Activated naive CD8-positive, alpha-beta T cell treated with anti-CD3 and anti-CD28 coated beads, Interleukin-2, amount 10 ng/mL, durations not matched to agents 7 days and 5 days (primary cell): ENCODE measurements around the gene LIMS2. TPM values are rescaled to one million over a fixed set of nuclear protein-coding genes. Genes with fewer than 3 reads are reported as not detected.

Source experiments
- ATAC-seq: fragments of 150-1000 bp; cut with Tn5 transposase; one replicate; pipeline ENCODE4 v1.10.0; 2021; ENCODE audit warnings: low read depth, moderate library complexity
- POLR2A ChIA-PET: fragments of 350-600 bp; sonication (Branson Sonifier 250); formaldehyde crosslinking; loops from one replicate; lab custom pipeline; 2021; ENCODE audit warnings: antibody characterized with exemption; lab: Charles Lee
- DNase-seq: peaks from one replicate; pipeline ENCODE4 v3.0.0; 2021
- H3K27ac Mint-ChIP-seq: one replicate; pipeline ENCODE4 v1.8.0; 2022; ENCODE audit warnings: mild to moderate bottlenecking, mixed read lengths
- H3K27me3 Mint-ChIP-seq: one replicate; pipeline ENCODE4 v1.8.0; 2022; ENCODE audit warnings: mild to moderate bottlenecking, moderate library complexity, mixed read lengths
- H3K36me3 Mint-ChIP-seq: one replicate; pipeline ENCODE4 v1.8.0; 2021; ENCODE audit warnings: mild to moderate bottlenecking, mixed read lengths
- H3K4me1 Mint-ChIP-seq: one replicate; pipeline ENCODE4 v1.8.0; 2021; ENCODE audit warnings: mixed read lengths
- H3K4me3 Mint-ChIP-seq: one replicate; pipeline ENCODE4 v1.8.0; 2022; ENCODE audit warnings: mild to moderate bottlenecking, moderate library complexity, mixed read lengths
- H3K9me3 Mint-ChIP-seq: one replicate; pipeline ENCODE4 v1.8.0; 2021; ENCODE audit warnings: mixed read lengths
- total RNA-seq, 2 experiments: library from RNA; stranded (reverse); gene quantifications; one replicate each; pipeline ENCODE4 v1.2.3, GENCODE V29; 2021

The LIMS2 gene
- total RNA-seq, 2 experiments from 2014 or later = 21.7 to 24.9 TPM

DNA sequence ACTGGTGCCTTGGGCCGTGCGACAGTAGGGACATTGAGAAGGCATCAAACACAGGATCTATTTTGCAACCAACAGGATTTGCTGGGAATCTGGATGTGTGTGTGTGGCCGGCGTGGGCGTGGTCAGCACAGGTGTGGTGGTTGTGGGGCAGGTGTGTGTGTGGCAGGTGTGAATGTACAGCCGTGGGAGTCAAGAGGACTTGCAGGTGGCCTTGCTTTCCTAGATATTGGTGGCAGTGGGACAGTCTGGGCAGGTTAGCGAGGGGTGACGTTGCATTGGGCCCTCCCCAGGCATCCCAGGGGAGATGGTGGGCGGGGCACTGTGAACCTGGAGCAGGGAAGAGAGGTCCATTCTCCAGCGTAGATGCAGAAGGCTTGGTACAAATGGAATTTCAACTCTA, 3.2 kb upstream of the LIMS2 start:
- H3K4me1 Mint-ChIP-seq = peaks cover 7% of the 10 kb centered on the region
- no peaks in the 10 kb centered on the region for H3K9me3 Mint-ChIP-seq
- no peak overlapping the region for H3K27ac Mint-ChIP-seq
- ATAC-seq (no peak), DNase-seq (no peak)
- H3K4me3 Mint-ChIP-seq = no peak overlapping the region
- POLR2A ChIA-PET = interaction anchor here (1.0 kb wide), 1 partner anchor 23 kb away, joined by 3 read pairs; the partner anchor contains the start of gene SFT2D3
- no peaks in the 10 kb centered on the region for H3K36me3 Mint-ChIP-seq
- H3K27me3 Mint-ChIP-seq = peaks cover 51% of the 10 kb centered on the region

DNA sequence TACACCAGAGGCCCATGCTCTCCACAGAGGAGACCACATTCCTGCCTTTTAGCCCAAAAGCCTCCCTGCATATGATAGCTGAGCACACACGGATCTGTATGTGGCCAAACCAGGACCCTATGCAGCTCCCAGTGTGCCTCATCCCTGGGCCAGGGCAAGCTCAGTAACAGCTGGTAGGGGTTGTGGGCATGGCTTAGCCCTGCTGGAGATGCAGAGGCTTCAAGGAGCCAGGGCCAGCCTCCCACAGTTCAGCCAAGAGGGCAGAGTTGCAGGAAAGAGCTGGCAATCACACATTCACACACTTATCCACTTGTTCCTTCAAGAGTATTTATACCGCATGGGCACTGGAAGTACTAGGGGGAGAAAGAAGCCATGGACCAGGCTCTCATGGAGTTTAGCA, 1.6 kb upstream of the LIMS2 start:
- POLR2A ChIA-PET = no interaction called here
- no peak overlapping the region for H3K4me3 Mint-ChIP-seq
- H3K27me3 Mint-ChIP-seq = peaks cover 58% of the 10 kb centered on the region
- ATAC-seq = no peak
- no peak for DNase-seq
- no peaks in the 10 kb centered on the region for H3K36me3 Mint-ChIP-seq
- no peaks in the 10 kb centered on the region for H3K9me3 Mint-ChIP-seq
- peaks cover 4% of the 10 kb centered on the region for H3K4me1 Mint-ChIP-seq
- no peak overlapping the region for H3K27ac Mint-ChIP-seq

DNA sequence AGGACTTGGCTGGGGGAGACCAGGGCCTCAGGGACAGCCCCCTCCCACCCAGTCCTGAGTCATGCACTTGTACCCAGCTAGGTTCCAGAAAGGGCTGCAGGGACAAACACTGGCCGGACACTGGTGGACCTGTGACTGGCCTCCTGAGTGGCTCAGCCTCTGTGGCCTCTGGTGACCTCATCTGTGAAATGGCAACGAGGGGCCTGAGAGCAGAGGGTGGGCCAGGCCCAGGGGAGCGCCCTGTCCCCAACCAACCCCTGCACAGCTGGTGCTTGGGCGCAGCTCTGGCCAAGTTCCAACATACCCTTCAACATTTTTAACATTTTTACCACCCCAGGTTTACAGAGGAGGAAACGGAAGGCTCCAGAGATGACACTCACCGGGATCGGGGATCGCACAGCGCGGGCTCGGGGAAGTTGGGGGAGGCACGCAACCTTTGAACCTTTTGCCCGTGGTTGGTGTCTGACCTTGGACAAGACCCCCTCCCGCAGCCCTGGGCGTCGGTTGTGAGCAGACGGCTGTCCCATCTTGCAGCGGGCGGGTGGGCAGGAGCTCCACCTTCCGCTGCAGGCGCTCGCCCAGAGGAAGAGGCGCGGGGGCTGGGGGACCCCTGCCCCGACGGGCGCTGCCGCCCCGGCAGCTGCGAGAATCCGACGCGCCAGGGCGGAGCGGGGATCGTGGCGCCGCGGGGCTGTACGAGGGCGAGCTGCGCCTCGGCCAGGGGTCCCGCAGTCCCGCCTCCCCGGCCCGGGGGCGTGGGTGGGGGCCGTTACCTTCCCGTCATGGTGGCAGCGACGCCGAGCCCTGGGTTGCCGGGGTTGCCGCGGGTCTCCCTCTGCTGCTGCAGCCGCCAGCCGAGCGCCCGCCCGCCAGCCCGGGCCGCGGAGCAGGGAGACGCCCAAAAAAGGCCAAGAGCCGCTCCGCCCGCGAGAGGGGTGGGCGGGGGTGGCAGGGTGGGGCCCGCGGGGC, 805 bp downstream of the LIMS2 start:
- no peaks in the 10 kb centered on the region for H3K36me3 Mint-ChIP-seq
- POLR2A ChIA-PET = interaction anchor here (0.6 kb wide), 1 partner anchor 8 kb away, joined by 3 read pairs; no protein-coding TSS in a partner anchor
- peaks cover 63% of the 10 kb centered on the region for H3K27me3 Mint-ChIP-seq
- peak; percentile 60 for ATAC-seq
- H3K4me1 Mint-ChIP-seq = peaks cover 4% of the 10 kb centered on the region
- DNase-seq = no peak
- peak overlapping the region; percentile 79 for H3K4me3 Mint-ChIP-seq
- H3K27ac Mint-ChIP-seq = no peak overlapping the region
- no peaks in the 10 kb centered on the region for H3K9me3 Mint-ChIP-seq

DNA sequence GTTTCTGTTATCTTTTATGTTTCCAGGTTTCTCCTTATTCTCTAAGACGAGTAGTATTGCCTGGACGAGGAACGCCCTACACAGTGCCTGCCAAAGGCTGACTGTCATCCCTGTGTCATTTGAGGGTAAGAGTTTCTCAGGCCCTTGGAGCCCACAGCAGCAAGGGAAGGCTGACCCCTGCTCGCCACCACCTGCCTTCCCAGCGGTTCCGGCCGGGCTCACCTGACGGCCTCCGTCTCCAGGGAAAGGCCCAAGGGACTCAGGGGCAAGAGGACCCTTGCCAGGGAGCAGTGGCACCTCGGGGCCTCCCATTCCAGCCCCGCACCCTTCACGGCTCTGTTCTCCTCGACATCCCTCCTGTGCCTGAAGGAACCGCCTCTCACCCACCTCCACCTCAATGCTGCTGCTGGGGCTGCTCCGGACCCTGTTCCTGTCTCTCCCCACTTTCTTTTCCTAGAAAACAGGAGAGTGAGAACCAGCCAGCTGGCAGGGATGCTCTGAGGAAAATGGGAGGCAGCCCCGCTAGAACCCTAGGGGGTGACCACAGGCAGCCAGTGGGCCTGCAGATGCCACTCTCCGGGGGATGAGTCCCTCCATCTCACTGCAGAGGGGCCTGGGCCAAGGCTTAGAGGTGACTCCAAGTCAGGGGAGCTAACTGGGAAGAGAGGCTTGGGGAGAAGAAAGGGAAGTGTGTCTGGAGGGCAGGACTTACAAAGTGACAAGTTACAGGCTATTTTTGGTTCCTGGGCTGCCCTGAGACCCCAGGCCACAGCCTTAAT, 1.9 kb downstream of the LIMS2 start:
- no peak for DNase-seq
- Mint-ChIP-seq H3K9me3 (no peaks in the 10 kb centered on the region), H3K27me3 (peaks cover 71% of the 10 kb centered on the region), H3K27ac (no peak overlapping the region), H3K36me3 (no peaks in the 10 kb centered on the region), H3K4me3 (no peak overlapping the region), H3K4me1 (peaks cover 4% of the 10 kb centered on the region)
- no peak for ATAC-seq
- POLR2A ChIA-PET = interaction anchor here (0.6 kb wide), 1 partner anchor 9 kb away, joined by 3 read pairs; no protein-coding TSS in a partner anchor

DNA sequence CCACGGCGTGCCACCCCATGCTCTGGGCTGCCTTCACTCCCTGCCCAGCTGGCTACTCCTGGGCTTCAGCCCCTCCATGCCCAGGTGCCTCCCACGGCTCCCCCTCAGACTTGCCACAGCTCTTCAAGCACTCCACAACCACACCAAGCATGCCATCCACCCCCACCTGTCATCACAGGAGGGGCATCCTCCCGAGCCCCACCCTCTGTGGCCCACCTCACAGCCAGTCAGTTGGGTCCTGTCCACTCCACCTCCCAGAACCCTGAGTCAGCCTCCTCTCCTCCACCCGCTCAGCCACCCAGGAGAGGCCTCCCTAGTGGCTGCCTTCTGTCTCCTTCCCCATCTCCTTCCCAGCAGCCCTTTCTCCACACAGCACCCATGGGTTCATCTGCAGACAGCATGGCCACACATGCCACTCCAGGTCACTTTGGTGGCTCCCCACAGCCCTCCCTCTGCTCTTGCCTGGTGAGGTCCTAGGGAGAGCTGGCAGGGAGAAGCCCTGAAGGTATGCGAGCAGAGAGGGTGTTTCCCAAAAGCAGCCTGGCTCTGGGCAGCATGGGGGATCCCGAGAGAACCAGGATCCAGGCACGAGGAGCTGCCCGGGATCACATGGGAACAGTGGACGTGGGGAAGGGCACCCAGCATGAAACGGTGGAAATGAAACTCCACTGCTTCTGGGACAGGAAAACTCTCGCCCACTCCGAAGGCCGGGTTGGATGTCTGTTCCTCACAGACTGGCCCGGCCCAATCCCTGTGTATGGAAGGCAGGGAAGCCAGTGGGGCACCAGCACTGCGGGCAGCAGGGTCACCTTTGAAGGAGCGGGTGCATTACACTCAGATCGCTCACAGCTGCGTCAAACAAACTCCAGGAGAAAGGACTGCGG, 2.7 kb downstream of the LIMS2 start:
- Mint-ChIP-seq H3K4me3 (no peak overlapping the region), H3K36me3 (no peaks in the 10 kb centered on the region), H3K27ac (no peak overlapping the region), H3K9me3 (no peaks in the 10 kb centered on the region), H3K27me3 (peaks cover 66% of the 10 kb centered on the region), H3K4me1 (peaks cover 4% of the 10 kb centered on the region)
- DNase-seq (no peak), ATAC-seq (no peak)
- POLR2A ChIA-PET = no interaction called here

DNA sequence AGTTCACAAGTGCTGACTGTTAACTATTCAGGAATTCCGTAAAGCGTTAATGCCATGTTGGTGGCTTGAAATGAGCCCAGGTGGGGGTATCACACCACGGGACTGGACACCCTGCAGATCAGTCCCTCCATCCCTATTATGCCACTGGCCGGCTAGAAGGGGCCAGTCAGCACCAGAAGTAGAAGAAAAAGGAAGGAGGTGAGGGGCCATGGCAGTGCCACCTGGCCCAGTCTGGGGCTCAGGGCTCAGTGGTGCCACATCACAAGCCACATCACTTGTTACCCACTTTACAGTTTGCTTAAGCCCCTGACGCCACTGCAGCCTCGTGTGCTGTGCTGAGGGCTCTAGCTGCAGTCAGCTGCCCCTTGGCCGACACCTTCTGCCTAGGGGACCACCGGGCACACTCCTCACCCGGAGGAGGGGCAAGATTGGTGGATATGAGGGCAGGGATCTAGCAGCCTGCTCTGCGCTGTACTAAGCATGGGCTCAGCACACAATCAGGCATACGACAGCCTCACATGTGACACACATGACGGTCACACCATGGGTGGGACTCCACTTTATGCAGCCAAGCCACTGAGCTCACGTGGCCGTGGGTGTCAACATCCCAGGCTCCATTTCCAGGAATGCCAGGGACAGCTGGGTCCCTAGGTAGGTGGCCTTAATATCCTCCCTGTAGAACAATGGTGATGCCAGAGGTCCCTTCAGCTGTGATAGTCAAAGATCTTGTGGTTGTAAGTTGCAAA, 3.6 kb downstream of the LIMS2 start:
- DNase-seq (no peak), ATAC-seq (no peak)
- H3K27ac Mint-ChIP-seq = no peak overlapping the region
- no peaks in the 10 kb centered on the region for H3K36me3 Mint-ChIP-seq
- peaks cover 4% of the 10 kb centered on the region for H3K4me1 Mint-ChIP-seq
- POLR2A ChIA-PET = no interaction called here
- H3K4me3 Mint-ChIP-seq = no peak overlapping the region
- no peaks in the 10 kb centered on the region for H3K9me3 Mint-ChIP-seq
- H3K27me3 Mint-ChIP-seq = peaks cover 66% of the 10 kb centered on the region

DNA sequence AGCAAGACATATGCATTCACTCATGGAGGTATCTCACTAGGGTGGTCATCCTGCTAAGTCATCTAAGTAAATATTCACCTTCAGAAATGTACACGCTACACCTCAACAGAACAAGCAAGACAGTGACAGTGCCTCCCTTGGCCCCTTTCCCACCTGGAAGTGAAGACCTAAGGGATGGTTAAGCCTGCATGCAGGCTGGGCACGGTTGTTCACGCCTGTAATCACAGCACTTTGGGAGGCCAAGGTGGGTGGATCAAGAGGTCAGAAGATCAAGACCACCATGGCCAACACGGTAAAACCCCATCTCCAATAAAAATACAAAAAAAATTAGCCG, 4.4 kb downstream of the LIMS2 start:
- peaks cover 65% of the 10 kb centered on the region for H3K27me3 Mint-ChIP-seq
- H3K4me1 Mint-ChIP-seq = peaks cover 4% of the 10 kb centered on the region
- ATAC-seq = no peak
- no peak overlapping the region for H3K4me3 Mint-ChIP-seq
- no peak for DNase-seq
- H3K36me3 Mint-ChIP-seq = no peaks in the 10 kb centered on the region
- POLR2A ChIA-PET = no interaction called here
- no peak overlapping the region for H3K27ac Mint-ChIP-seq
- H3K9me3 Mint-ChIP-seq = no peaks in the 10 kb centered on the region

DNA sequence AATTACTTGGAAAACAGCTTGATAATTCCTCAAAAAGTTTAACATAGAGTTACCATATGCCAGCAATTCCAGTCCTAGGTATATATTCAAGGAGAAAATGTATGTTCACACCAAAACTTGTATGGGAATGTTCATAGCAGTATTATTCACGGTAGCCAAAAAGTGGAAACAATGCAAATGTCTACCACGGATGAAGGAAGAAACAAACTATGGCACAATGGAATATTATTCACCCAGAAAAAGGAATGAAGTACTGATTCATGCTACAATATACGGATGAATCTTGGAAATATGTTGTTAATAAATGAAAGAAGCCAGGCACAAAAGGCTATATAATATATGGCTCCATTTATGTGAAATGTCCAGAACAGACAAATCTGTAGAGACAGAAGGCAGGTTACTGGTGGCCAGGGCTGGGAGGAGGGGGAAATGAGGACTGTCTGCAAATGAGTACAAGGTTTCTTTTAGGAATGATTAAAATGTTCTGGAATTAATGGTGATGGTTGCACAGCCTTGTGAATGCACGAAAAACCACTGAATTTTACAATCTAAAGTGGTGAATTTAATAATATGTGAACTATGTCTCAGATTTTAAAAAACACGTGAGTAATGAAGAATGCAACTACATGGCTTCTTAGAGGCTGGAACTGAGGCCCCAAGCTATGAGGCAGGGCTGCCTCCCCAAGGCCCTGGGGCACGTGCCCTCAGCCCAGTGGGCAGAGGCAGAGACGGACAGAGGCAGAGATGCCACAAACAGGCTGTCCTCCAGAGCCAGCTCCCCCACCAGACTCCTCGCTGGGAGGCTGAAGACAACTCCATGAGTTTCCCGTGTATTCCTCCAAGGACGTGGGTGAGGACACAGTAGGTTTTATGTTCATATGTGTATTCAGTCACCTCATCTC, 5.0 kb downstream of the LIMS2 start:
- Mint-ChIP-seq H3K36me3 (no peaks in the 10 kb centered on the region), H3K9me3 (no peaks in the 10 kb centered on the region), H3K27ac (no peak overlapping the region), H3K27me3 (peaks cover 67% of the 10 kb centered on the region), H3K4me3 (no peak overlapping the region), H3K4me1 (peaks cover 4% of the 10 kb centered on the region)
- POLR2A ChIA-PET = no interaction called here
- no peak for ATAC-seq
- DNase-seq = no peak

DNA sequence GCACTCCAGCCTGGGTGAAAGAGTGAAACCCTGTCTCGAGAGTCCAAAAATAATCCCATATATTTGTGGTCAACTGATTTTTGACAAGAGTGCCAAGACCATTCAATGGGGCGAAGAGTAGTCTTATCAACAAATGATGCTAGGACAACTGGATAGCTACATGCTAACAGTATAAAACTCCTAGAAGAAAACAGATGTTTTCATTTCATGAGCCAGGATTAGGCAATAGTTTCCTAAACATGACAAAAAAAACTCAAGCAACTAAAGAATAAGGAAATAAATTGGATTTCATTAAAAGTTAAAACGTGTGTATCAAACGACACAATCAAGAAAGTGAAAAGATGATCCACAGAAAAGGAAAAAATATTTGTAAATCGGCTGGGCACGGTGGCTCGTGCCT, 6.3 kb downstream of the LIMS2 start:
- no peak overlapping the region for H3K4me3 Mint-ChIP-seq
- peaks cover 71% of the 10 kb centered on the region for H3K27me3 Mint-ChIP-seq
- H3K4me1 Mint-ChIP-seq = no peaks in the 10 kb centered on the region
- no peaks in the 10 kb centered on the region for H3K9me3 Mint-ChIP-seq
- ATAC-seq = no peak
- no peak for DNase-seq
- no peaks in the 10 kb centered on the region for H3K36me3 Mint-ChIP-seq
- POLR2A ChIA-PET = no interaction called here
- H3K27ac Mint-ChIP-seq = no peak overlapping the region

DNA sequence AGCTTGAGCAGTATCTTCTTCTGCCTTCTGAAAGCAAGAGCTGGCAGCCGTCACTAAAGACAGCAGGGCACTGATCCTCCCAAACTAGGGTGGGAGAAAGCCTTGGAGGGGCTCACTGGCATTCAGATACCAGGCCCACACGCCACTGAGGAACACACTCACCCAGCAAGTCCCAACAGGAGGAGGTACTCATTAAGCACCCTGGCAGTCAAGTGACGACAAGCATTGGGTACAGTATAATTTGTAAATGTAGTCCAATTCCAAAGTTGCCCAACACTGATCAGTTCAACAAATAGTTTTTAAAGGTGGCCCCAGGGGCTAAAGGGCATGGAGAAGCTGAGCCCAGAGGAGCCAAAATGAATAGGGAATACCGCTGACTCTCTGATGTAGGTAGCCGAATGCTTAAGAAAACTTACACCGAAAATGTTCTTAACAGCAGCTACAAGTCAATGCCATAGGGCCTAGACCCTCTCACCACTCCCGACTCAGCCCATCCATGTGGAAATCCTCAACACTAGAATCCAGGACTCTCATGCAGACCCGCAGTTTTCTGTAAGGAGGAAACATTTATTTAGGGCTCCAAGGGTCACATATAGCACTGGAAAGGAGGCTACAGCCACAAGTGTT, 9.9 kb downstream of the LIMS2 start:
- Mint-ChIP-seq H3K4me3 (no peak overlapping the region), H3K4me1 (no peaks in the 10 kb centered on the region), H3K27ac (no peak overlapping the region), H3K9me3 (no peaks in the 10 kb centered on the region), H3K27me3 (peaks cover 60% of the 10 kb centered on the region), H3K36me3 (no peaks in the 10 kb centered on the region)
- POLR2A ChIA-PET = interaction anchor here (0.5 kb wide), 1 partner anchor 290 kb away, joined by 3 read pairs; no protein-coding TSS in a partner anchor
- ATAC-seq (no peak), DNase-seq (no peak)

DNA sequence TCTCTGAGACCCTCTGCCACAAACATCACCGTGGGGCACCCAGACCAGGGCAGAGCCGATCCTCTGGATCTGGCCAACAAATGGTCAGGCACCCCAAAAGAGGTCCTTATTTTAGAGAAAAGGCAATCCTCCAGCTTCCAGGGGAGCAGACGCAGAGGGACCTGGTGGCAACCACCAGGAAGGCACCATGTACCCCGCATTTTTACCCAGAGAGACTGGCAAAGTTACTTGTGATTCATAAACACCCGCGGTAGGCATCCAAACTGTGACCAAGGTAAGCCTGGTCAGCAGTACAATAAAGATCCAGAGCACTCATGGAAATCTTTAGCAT, 10.5 kb downstream of the LIMS2 start:
- Mint-ChIP-seq H3K27ac (no peak overlapping the region), H3K36me3 (no peaks in the 10 kb centered on the region), H3K4me1 (no peaks in the 10 kb centered on the region), H3K4me3 (no peak overlapping the region), H3K9me3 (no peaks in the 10 kb centered on the region), H3K27me3 (peaks cover 56% of the 10 kb centered on the region)
- no peak for DNase-seq
- no peak for ATAC-seq
- POLR2A ChIA-PET = interaction anchor here (0.5 kb wide), 1 partner anchor 291 kb away, joined by 3 read pairs; no protein-coding TSS in a partner anchor
